Measurements from ENCODE around the gene C1QL4.
"Not testable (repeated sequence)": the region's sequence is repeated elsewhere in the genome, so short reads cannot be mapped to it uniquely, and the experiment has no call there.

The C1QL4 gene

GRCh38 chr12:49323524-49324097 lies 13.4 kb downstream of the C1QL4 start:
- peaks cover 4% of the 10 kb centered on the region for H3K27me3 Mint-ChIP-seq
- no peak for DNase-seq
- peak overlapping the region; percentile 98 for H3K4me3 Mint-ChIP-seq
- CTCF ChIA-PET, result interaction anchor here (0.9 to 2.3 kb wide), 6 partner anchors 8 to 43 kb away, joined by 3 to 18 read pairs (median 4); partner anchors contain the start of genes PRPH and SPATS2
- no peaks in the 10 kb centered on the region for H3K9me3 Mint-ChIP-seq
- H3K4me1 Mint-ChIP-seq, result peaks cover 42% of the 10 kb centered on the region
- H3K27ac Mint-ChIP-seq, result peak overlapping the region; percentile 94
- peaks cover 32% of the 10 kb centered on the region for H3K36me3 Mint-ChIP-seq

GRCh38 chr12:49322708-49323523 lies 14.1 kb downstream of the C1QL4 start, which contains the start of gene TROAP:
Gene TROAP, plus strand, starts transcription at chr12:49323255. Its CDS starts 354 bp downstream, at chr12:49323609.
- peaks cover 32% of the 10 kb centered on the region for H3K36me3 Mint-ChIP-seq
- H3K27ac Mint-ChIP-seq, result peak within 1 kb of the TSS; percentile 94
- peak within 1 kb of the TSS; percentile 98 for H3K4me3 Mint-ChIP-seq
- H3K27me3 Mint-ChIP-seq, result peaks cover 7% of the 10 kb centered on the region
- peaks cover 42% of the 10 kb centered on the region for H3K4me1 Mint-ChIP-seq
- no peaks in the 10 kb centered on the region for H3K9me3 Mint-ChIP-seq
- DNase-seq, result peak; percentile 98
- CTCF ChIA-PET, result interaction anchor here (0.7 to 2.3 kb wide), 9 partner anchors 9 to 191 kb away, joined by 3 to 18 read pairs (median 4); partner anchors contain the start of genes C1QL4, DNAJC22, PRPH and SPATS2

GRCh38 chr12:49322367-49322707 lies 14.7 kb downstream of the C1QL4 start:
- CTCF ChIA-PET, result interaction anchor here (0.9 to 2.3 kb wide), 6 partner anchors 10 to 191 kb away, joined by 3 to 18 read pairs (median 7); partner anchors contain the start of genes C1QL4, DNAJC22 and PRPH
- H3K27me3 Mint-ChIP-seq, result peaks cover 7% of the 10 kb centered on the region
- H3K4me3 Mint-ChIP-seq, result peak overlapping the region; percentile 98
- peaks cover 42% of the 10 kb centered on the region for H3K4me1 Mint-ChIP-seq
- peaks cover 27% of the 10 kb centered on the region for H3K36me3 Mint-ChIP-seq
- peak overlapping the region; percentile 94 for H3K27ac Mint-ChIP-seq
- no peaks in the 10 kb centered on the region for H3K9me3 Mint-ChIP-seq
- DNase-seq, result no peak

DNA sequence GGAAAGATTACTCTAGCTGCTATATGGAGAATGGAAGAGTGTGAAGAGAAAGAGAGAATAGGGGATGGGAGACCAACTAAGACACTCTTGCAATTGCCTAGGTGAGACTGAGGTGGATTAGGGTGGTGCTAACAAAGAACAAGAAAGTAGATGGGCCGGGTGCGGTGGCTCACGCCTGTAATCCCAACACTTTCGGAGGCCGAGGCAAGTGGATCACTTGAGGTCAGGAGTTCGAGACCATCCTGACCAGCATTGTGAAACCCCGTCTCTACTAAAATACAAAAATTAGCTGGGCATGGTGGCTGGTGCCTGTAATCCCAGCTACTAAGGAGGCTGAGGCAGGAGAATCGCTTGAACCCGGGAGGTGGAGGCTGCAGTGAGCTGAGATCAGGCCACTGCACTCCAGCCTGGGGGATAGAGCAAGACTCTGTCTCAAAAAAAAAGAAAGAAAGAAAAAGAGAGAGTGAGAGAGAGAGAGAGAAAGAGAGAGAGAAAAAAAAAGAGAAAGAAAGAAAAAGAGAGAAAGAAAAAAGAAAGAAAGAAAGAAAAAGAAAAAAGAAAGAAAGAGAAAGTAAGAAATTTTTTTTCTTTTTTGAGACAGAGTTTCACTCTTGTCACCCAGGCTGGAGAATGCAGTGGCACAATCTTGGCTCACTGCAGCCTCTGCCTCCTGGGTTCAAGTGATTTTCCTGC lies 16.4 kb downstream of the C1QL4 start:
- H3K27ac Mint-ChIP-seq, CTCF ChIA-PET, H3K27me3 Mint-ChIP-seq, H3K9me3 Mint-ChIP-seq, DNase-seq: not testable (repeated sequence)
- peak overlapping the region; percentile 13 for H3K4me3 Mint-ChIP-seq
- H3K4me1 Mint-ChIP-seq, result peaks cover 36% of the 10 kb centered on the region
- peaks cover 14% of the 10 kb centered on the region for H3K36me3 Mint-ChIP-seq

DNA sequence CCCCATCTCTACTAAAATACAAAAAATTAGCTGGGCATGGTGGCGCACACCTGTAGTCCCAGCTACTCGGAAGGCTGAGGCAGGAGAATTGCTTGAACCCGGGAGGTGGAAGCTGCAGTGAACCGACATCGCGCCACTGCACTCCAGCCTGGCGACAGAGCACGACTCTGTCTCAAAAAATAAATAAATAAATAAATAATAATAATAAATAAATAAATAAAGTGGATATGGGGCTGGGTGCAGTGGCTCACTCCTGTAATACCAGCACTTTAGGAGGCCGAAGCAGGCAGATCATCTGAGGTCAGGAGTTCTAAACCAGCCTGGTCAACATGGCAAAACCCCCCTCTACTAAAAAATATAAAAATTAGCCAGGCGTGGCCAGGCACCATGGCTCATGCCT lies 19.9 kb downstream of the C1QL4 start:
- H3K36me3 Mint-ChIP-seq, CTCF ChIA-PET, H3K27ac Mint-ChIP-seq, H3K9me3 Mint-ChIP-seq, DNase-seq, H3K4me3 Mint-ChIP-seq: not testable (repeated sequence)
- Mint-ChIP-seq H3K4me1 (peaks cover 10% of the 10 kb centered on the region), H3K27me3 (peaks cover 20% of the 10 kb centered on the region)

DNA sequence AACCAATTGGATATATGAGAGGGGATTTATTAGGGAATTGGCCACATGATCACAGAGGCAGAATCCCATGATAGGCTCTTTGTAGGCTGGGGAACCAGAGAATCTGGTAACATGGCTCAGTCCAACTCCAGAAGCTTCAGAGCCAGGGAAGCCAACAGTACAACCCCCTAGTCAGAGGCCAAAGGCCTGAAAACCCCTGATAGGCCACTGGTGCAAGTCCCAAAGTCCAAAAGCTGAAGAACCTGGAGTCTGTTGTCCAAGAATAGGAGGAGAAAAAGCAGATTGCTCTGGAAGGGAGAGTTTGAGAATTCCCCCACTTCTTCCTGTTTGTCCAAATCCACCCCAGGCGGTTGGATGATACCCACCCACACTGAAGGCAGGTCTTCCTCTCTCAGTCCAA lies 22.2 kb downstream of the C1QL4 start:
- H3K4me1 Mint-ChIP-seq, result no peaks in the 10 kb centered on the region
- H3K4me3 Mint-ChIP-seq, result no peak overlapping the region
- no peaks in the 10 kb centered on the region for H3K36me3 Mint-ChIP-seq
- H3K27me3 Mint-ChIP-seq, result peaks cover 27% of the 10 kb centered on the region
- DNase-seq, result no peak
- H3K9me3 Mint-ChIP-seq, result no peaks in the 10 kb centered on the region
- no peak overlapping the region for H3K27ac Mint-ChIP-seq
- CTCF ChIA-PET, result no interaction called here

DNA sequence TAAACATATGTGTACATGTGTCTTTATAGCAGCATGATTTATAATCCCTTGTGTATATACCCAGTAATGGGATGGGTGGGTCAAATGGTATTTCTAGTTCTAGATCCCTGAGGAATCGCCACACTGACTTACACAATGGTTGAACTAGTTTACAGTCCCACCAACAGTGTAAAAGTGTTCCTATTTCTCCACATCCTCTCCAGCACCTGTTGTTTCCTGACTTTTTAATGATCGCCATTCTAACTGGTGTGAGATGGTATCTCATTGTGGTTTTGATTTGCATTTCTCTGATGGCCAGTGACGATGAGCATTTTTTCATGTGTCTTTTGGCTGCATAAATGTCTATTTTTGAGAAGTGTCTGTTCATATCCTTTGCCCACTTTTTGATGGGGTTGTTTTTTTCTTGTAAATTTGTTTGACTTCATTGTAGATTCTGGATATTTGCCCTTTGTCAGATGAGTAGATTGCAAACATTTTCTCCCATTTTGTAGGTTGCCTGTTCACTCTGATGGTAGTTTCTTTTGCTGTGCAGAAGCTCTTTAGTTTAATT lies 26.5 kb downstream of the C1QL4 start:
- H3K4me1 Mint-ChIP-seq, DNase-seq, H3K27ac Mint-ChIP-seq, H3K9me3 Mint-ChIP-seq, H3K4me3 Mint-ChIP-seq, H3K36me3 Mint-ChIP-seq, CTCF ChIA-PET: not testable (repeated sequence)
- peaks cover 48% of the 10 kb centered on the region for H3K27me3 Mint-ChIP-seq

GRCh38 chr12:49309386-49309785 lies 27.6 kb downstream of the C1QL4 start:
- Mint-ChIP-seq H3K4me1 (no peaks in the 10 kb centered on the region), H3K27ac (no peak overlapping the region), H3K4me3 (no peak overlapping the region), H3K9me3 (no peaks in the 10 kb centered on the region), H3K27me3 (peaks cover 51% of the 10 kb centered on the region), H3K36me3 (no peaks in the 10 kb centered on the region)
- DNase-seq, result no peak
- CTCF ChIA-PET, result interaction anchor here (1.0 to 1.1 kb wide), 2 partner anchors 21 to 32 kb away, joined by 3 to 5 read pairs; no protein-coding TSS in a partner anchor

DNA sequence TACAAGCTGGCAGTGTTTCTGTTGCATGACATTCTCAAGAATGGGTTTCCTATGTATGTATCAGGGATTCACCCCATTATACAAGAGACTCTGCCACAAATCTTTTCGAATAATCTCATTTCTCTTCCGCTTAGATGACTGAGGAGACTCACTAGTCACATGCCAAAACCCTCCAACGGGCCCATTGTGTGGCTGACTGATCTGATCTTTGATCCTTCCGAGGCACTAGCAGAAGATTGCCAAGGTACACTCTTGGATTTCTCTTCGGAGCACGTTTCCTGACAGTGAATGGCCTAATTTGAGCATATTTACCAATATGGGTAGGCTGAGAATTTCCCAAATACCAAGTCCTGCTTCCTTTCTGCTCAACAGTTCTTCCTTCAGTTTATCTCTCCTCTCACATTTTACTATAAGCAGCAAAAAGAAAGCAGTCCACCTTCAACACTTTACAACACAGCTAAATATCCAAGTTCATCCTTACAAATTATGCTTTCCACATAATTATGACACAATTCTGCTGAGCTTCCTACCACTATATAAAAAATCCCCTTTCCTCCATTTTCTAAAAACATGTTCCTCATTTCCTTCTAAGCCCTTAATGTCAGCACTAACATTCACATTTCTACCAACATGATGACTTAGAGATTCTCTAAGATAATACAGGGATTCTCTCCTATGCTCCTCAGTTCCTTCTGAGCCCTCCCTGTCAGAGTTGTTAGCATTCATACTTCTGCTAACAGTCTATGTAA lies 31.1 kb downstream of the C1QL4 start:
- H3K27ac Mint-ChIP-seq, result no peak overlapping the region
- no peaks in the 10 kb centered on the region for H3K9me3 Mint-ChIP-seq
- peaks cover 65% of the 10 kb centered on the region for H3K27me3 Mint-ChIP-seq
- DNase-seq, result no peak
- no peak overlapping the region for H3K4me3 Mint-ChIP-seq
- H3K4me1 Mint-ChIP-seq, result peaks cover 5% of the 10 kb centered on the region
- no peaks in the 10 kb centered on the region for H3K36me3 Mint-ChIP-seq
- CTCF ChIA-PET, result interaction anchor here (1.6 to 2.6 kb wide), 2 partner anchors 9 to 17 kb away, joined by 3 to 8 read pairs; no protein-coding TSS in a partner anchor

DNA sequence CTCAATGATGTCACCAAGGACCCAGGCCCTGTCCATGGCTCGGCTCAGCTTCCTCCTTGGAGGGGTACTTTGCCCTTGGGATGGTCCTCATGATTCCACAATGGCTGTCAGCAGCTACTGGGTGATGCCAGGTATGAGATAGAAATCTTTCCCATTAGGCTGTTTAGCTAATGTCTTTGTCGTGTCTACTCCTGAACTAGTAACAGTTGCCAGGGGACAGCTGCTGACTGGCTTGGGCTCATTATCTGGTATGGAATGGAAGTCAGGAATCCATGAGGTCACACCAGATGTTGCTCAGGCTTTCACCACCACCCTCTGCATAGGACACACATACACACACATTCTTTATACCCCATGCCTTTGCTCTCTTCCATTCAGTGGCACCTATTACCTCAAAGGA lies 32.8 kb downstream of the C1QL4 start:
- CTCF ChIA-PET, result interaction anchor here (1.1 to 2.6 kb wide), 4 partner anchors 9 to 54 kb away, joined by 3 to 8 read pairs (median 4); partner anchors contain the start of gene PRPH
- peaks cover 71% of the 10 kb centered on the region for H3K27me3 Mint-ChIP-seq
- no peaks in the 10 kb centered on the region for H3K9me3 Mint-ChIP-seq
- H3K4me3 Mint-ChIP-seq, result no peak overlapping the region
- H3K36me3 Mint-ChIP-seq, result no peaks in the 10 kb centered on the region
- DNase-seq, result no peak
- H3K4me1 Mint-ChIP-seq, result peaks cover 5% of the 10 kb centered on the region
- no peak overlapping the region for H3K27ac Mint-ChIP-seq

GRCh38 chr12:49301760-49302159 lies 35.2 kb downstream of the C1QL4 start:
- Mint-ChIP-seq H3K36me3 (no peaks in the 10 kb centered on the region), H3K9me3 (no peaks in the 10 kb centered on the region), H3K4me3 (no peak overlapping the region), H3K27ac (no peak overlapping the region), H3K27me3 (peaks cover 83% of the 10 kb centered on the region), H3K4me1 (peaks cover 24% of the 10 kb centered on the region)
- DNase-seq, result peak; percentile 49
- CTCF ChIA-PET, result interaction anchor here (1.0 to 2.2 kb wide), 3 partner anchors 9 to 57 kb away, joined by 3 to 13 read pairs (median 4); no protein-coding TSS in a partner anchor

DNA sequence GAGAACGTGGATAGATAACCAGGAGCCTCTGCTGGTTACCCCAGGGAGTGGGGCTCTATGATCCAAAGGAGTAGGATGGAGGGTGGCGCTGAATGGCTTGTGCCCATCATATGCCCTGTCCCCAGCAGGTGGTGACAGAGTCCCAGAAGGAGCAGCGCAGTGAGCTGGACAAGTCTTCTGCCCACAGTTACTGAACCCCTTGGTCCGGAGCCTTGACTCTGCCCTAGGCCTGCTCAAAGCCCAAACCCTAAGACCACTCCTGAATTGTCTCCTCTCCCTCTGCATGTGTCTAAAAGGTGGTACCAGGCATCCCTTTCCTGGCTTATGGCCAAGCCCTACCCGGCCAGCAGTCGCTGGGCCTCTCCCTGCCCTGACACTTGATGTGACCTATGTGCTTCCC lies 38.8 kb downstream of the C1QL4 start:
- Mint-ChIP-seq H3K27me3 (peaks cover 89% of the 10 kb centered on the region), H3K27ac (peak overlapping the region; percentile 49), H3K9me3 (no peaks in the 10 kb centered on the region), H3K4me3 (no peak overlapping the region), H3K36me3 (no peaks in the 10 kb centered on the region), H3K4me1 (peaks cover 30% of the 10 kb centered on the region)
- CTCF ChIA-PET, result interaction anchor here (1.4 to 4.0 kb wide), 4 partner anchors 9 to 60 kb away, joined by 7 to 24 read pairs (median 18); partner anchors contain the start of genes C1QL4 and TROAP
- DNase-seq, result no peak

DNA sequence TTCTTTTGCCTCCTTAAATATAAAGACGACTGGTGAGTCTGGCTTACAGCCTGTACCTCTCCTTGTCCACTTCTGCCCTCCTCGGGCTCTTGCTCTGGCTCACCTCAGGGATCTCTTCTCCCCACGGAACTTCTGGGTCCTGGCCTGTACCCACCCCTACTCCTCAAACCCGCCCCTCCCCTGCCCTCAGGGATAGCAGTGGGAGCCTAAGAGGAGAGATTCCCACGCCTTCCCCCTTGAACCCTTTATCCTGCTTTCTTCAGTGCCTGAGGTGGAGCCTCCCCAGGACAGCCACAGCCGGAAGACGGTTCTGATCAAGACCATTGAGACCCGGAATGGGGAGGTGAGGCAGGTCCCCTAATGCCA lies 39.3 kb downstream of the C1QL4 start:
- H3K27ac Mint-ChIP-seq, result peak overlapping the region; percentile 49
- H3K36me3 Mint-ChIP-seq, result no peaks in the 10 kb centered on the region
- H3K9me3 Mint-ChIP-seq, result no peaks in the 10 kb centered on the region
- peaks cover 30% of the 10 kb centered on the region for H3K4me1 Mint-ChIP-seq
- CTCF ChIA-PET, result interaction anchor here (0.9 to 12.5 kb wide), 13 partner anchors 9 to 60 kb away, joined by 3 to 103 read pairs (median 17); partner anchors contain the start of genes C1QL4, DNAJC22 and TROAP
- no peak overlapping the region for H3K4me3 Mint-ChIP-seq
- H3K27me3 Mint-ChIP-seq, result peaks cover 89% of the 10 kb centered on the region
- DNase-seq, result no peak

Data from activated naive CD4-positive, alpha-beta T cell treated with anti-CD3 and anti-CD28 coated beads, Interleukin-2, amount 10 ng/mL, durations not matched to agents 7 days and 5 days (primary cell).